A549 (cell line): ENCODE measurements around the gene TLE1. TPM values are rescaled to one million over a fixed set of nuclear protein-coding genes. Genes with fewer than 3 reads are reported as not detected.
A peak's percentile ranks its signal among the peaks of the same experiment; 100 is the strongest.

Source experiments
- ATAC-seq, 2 experiments: fragments of 200-7000 bp in 1 of 2; fragments of >200 bp in 1 of 2; cut with Nextera tagmentation in 1 of 2; cut with Tn5 transposase in 1 of 2; 3 replicates each; pipeline versions ENCODE4 v1.8.0 to v1.9.1; 2018 to 2020; ENCODE audit warnings: mild to moderate bottlenecking in 1 of 2, moderate library complexity in 1 of 2
- CTCF ChIA-PET: fragments of 300-600 bp; sonication (Branson Sonifier 250); formaldehyde crosslinking; extraction: SDS; loops from one replicate; lab custom pipeline; 2021; ENCODE audit warnings: antibody characterized with exemption, inconsistent platforms; lab: Yijun Ruan, JAX
- POLR2A ChIA-PET: fragments of 350-600 bp; formaldehyde crosslinking; extraction: SDS; loops from one replicate; lab custom pipeline; 2021; ENCODE audit warnings: antibody characterized with exemption, inconsistent platforms; lab: Yijun Ruan, JAX
- DNase-seq, 2 experiments: peaks; one replicate each; pipeline versions ENCODE4 v3.0.0 to v3.0.0-alpha.2; 2011 to 2016; ENCODE audit warnings: low read depth in 1 of 2, low spot score in 1 of 2
- FAIRE-seq: peaks from 2 replicates; lab custom pipeline; 2011; peaks lifted over from hg19 to GRCh38; lab: Jason Lieb, UNC
- H3K27ac ChIP-seq, 2 experiments: fragments of >200 bp; sonication (Bioruptor Twin); formaldehyde crosslinking; 3 replicates each; pipeline ENCODE4 v1.5.1; 2016 to 2017
- H3K4me1 ChIP-seq: fragments of >200 bp; sonication (Bioruptor Twin); formaldehyde crosslinking; 3 replicates; pipeline ENCODE4 v1.6.1; 2016
- H3K4me2 ChIP-seq: fragments of >200 bp; sonication (Bioruptor Twin); formaldehyde crosslinking; 3 replicates; pipeline ENCODE4 v1.6.1; 2016
- H3K4me3 ChIP-seq: fragments of >200 bp; sonication (Bioruptor Twin); formaldehyde crosslinking; 3 replicates; pipeline ENCODE4 v1.5.1; 2016
- H3K9me3 ChIP-seq: fragments of >200 bp; sonication (Bioruptor Twin); formaldehyde crosslinking; 3 replicates; pipeline ENCODE4 v1.6.1; 2016
- ATOH8 ChIP-seq: fragments of 250-450 bp; sonication (Bioruptor Pico); IDR thresholded peaks from 2 replicates; pipeline ENCODE4 v1.5.0; 2020; ENCODE audit warnings: low read depth, mild to moderate bottlenecking, moderate library complexity
- EHMT2 ChIP-seq: fragments of 200-600 bp; sonication (generic); IDR thresholded peaks from 2 replicates; pipeline ENCODE4 v1.6.1; 2016; ENCODE audit warnings: antibody characterized with exemption, low read depth, mild to moderate bottlenecking, moderate library complexity
- FOXS1 ChIP-seq: fragments of 250-450 bp; sonication (Bioruptor Pico); IDR thresholded peaks from 2 replicates; pipeline ENCODE4 v1.5.0; 2020; ENCODE audit warnings: mild to moderate bottlenecking, moderate library complexity
- HEYL ChIP-seq: fragments of 250-450 bp; sonication (Bioruptor Pico); IDR thresholded peaks from 2 replicates; pipeline ENCODE4 v1.8.0; 2021; ENCODE audit warnings: mild to moderate bottlenecking, moderate library complexity
- HMGXB4 ChIP-seq: fragments of 250-450 bp; sonication (Bioruptor Pico); IDR thresholded peaks from 2 replicates; pipeline ENCODE4 v1.5.0; 2021; ENCODE audit warnings: mild to moderate bottlenecking, moderate library complexity, borderline replicate concordance
- HOXB5 ChIP-seq: fragments of 250-450 bp; sonication (Bioruptor Pico); IDR thresholded peaks from 2 replicates; pipeline ENCODE4 v1.5.0; 2020; ENCODE audit warnings: mild to moderate bottlenecking, moderate library complexity
- JUN ChIP-seq, 2 experiments: fragments of >200 bp; sonication (Bioruptor Twin); formaldehyde crosslinking; IDR thresholded peaks; 2 replicates in 1 of 2; 3 replicates in 1 of 2; pipeline ENCODE4 v1.6.1; 2016 to 2017
- KDM1A ChIP-seq: fragments of 200-600 bp; sonication (generic); IDR thresholded peaks from 2 replicates; pipeline ENCODE4 v1.6.1; 2016; ENCODE audit warnings: low read depth, mild to moderate bottlenecking
- KDM5A ChIP-seq: fragments of 200-600 bp; sonication (generic); IDR thresholded peaks from 2 replicates; pipeline ENCODE4 v1.6.1; 2016; ENCODE audit warnings: antibody characterized with exemption, mild to moderate bottlenecking
- MAFK ChIP-seq: fragments of 450-650 bp; IDR thresholded peaks from 2 replicates; pipeline ENCODE4 v1.6.1; 2014; ENCODE audit not compliant: partially characterized antibody
- NPAS2 ChIP-seq: fragments of 250-450 bp; sonication (Bioruptor Pico); IDR thresholded peaks from 2 replicates; pipeline ENCODE4 v1.8.0; 2022; ENCODE audit warnings: mild to moderate bottlenecking, moderate library complexity, borderline replicate concordance
- PHF8 ChIP-seq: fragments of 200-600 bp; sonication (generic); IDR thresholded peaks from 2 replicates; pipeline ENCODE4 v1.6.1; 2016; ENCODE audit warnings: low read depth, mild to moderate bottlenecking, antibody characterized with exemption, moderate library complexity, borderline replicate concordance
- POLR2AphosphoS2 ChIP-seq: conservative IDR thresholded peaks from 2 replicates; pipeline ENCODE4 v1.6.1; 2012; ENCODE audit warnings: low read length, improper control_type of control experiment, inconsistent platforms
- RCOR1 ChIP-seq: fragments of 150-350 bp; IDR thresholded peaks from 2 replicates; pipeline ENCODE4 v1.6.1; 2014; ENCODE audit warnings: antibody characterized with exemption, low read length, low read depth
- REST ChIP-seq: fragments of 200-600 bp; sonication (generic); IDR thresholded peaks from 2 replicates; pipeline ENCODE4 v1.6.1; 2016; ENCODE audit warnings: antibody characterized with exemption, mild to moderate bottlenecking, moderate library complexity
- RFX5 ChIP-seq: fragments of 450-650 bp; IDR thresholded peaks from 2 replicates; pipeline ENCODE4 v1.7.1; 2014; ENCODE audit warnings: antibody characterized with exemption, mild to moderate bottlenecking, moderate library complexity
- RNF2 ChIP-seq: fragments of 200-600 bp; sonication (generic); IDR thresholded peaks from 2 replicates; pipeline ENCODE4 v1.6.1; 2016; ENCODE audit warnings: low read depth, mild to moderate bottlenecking, antibody characterized with exemption, moderate library complexity, borderline replicate concordance
- SREBF2 ChIP-seq: fragments of 450-650 bp; IDR thresholded peaks from 2 replicates; pipeline ENCODE4 v1.6.1; 2014; ENCODE audit warnings: mild to moderate bottlenecking, moderate library complexity
- TFCP2L1 ChIP-seq: fragments of 250-450 bp; sonication (Bioruptor Pico); IDR thresholded peaks from 2 replicates; pipeline ENCODE4 v1.5.0; 2021; ENCODE audit warnings: mild to moderate bottlenecking
- TP53 ChIP-seq: fragments of 250-450 bp; sonication (Bioruptor Pico); IDR thresholded peaks from 2 replicates; pipeline ENCODE4 v1.5.0; 2021; ENCODE audit warnings: mild to moderate bottlenecking, moderate library complexity
- WGBS: methylation state at CpG from one replicate; pipeline ENCODE4 v1.1.6; 2017; ENCODE audit errors: missing lambda C conversion rate; 5-methylcytosine and 5-hydroxymethylcytosine counted together
- polyA plus RNA-seq, 4 experiments: library from polyadenylated mRNA; depleted of rRNA in 3 of 4; stranded (reverse); fragments of >200 nt; fragmentation: RNase III in 1 of 4; extraction: RNeasy Plus Mini Kit Qiagen cat#74134 plus additional on column Dnase treatment in 1 of 4; gene quantifications; 2 replicates in 3 of 4; 3 replicates in 1 of 4; pipeline ENCODE4 v1.2.3, GENCODE V29; 2011 to 2017

The TLE1 gene
- polyA plus RNA-seq, 2 of the 4 experiments (the other 2 are of a cell fraction) = 45.8 to 117 TPM

- FAIRE-seq (no peak), ATAC-seq (no peak), DNase-seq (no peak)
- no peak overlapping the region for H3K4me3 ChIP-seq
- 96% methylated on average over 8 of the region's 8 CpGs for WGBS
- TF ChIP-seq POLR2AphosphoS2 (no peak), HEYL (CRISPR knock-in tag) (no peak), SREBF2 (no peak), RNF2 (no peak), RCOR1 (no peak), KDM5A (no peak), KDM1A (no peak), HMGXB4 (no peak), ATOH8 (CRISPR knock-in tag) (no peak), REST (no peak), PHF8 (no peak)
- peak overlapping the region in 1 of 2 experiments; percentile 22; a peak in 2 of 6 replicates for H3K27ac ChIP-seq
- ChIA-PET POLR2A (no interaction called here), CTCF (interaction anchor here (1.0 to 1.6 kb wide), 3 partner anchors 10 to 547 kb away, joined by 3 read pairs; no protein-coding TSS in a partner anchor)
- H3K4me1 ChIP-seq = peaks cover 61% of the 10 kb centered on the region
- H3K9me3 ChIP-seq = no peaks in the 10 kb centered on the region
- H3K4me2 ChIP-seq = no peak overlapping the region
Observed at GRCh38 chr9:81650586-81651515, 38.5 kb downstream of the TLE1 start.

GRCh38 chr9:81649475-81650240, 39.7 kb downstream of the TLE1 start:
- no peak for DNase-seq
- CTCF ChIA-PET = interaction anchor here (1.1 to 1.6 kb wide), 3 partner anchors 9 to 546 kb away, joined by 3 to 4 read pairs (median 3); no protein-coding TSS in a partner anchor
- peak; percentile 61 for FAIRE-seq
- Histone ChIP-seq H3K27ac (peak overlapping the region in 1 of 2 experiments; percentile 26; a peak in 1 of 6 replicates), H3K4me1 (peaks cover 49% of the 10 kb centered on the region), H3K4me3 (no peak overlapping the region), H3K4me2 (no peak overlapping the region), H3K9me3 (no peaks in the 10 kb centered on the region)
- WGBS = 83% methylated on average over 13 of the region's 13 CpGs
- POLR2A ChIA-PET = no interaction called here
- TF ChIP-seq TFCP2L1 (CRISPR knock-in tag) (no peak), MAFK (no peak), FOXS1 (no peak), HOXB5 (CRISPR knock-in tag) (no peak), NPAS2 (CRISPR knock-in tag) (no peak), TP53 (CRISPR knock-in tag) (no peak), RCOR1 (no peak), POLR2AphosphoS2 (no peak), EHMT2 (no peak), RFX5 (no peak), JUN (IDR thresholded peaks at IDR 0.05) (no peak), KDM1A (no peak), HEYL (CRISPR knock-in tag) (no peak)
- ATAC-seq = no peak
